HG02885 (cell line): ENCODE data around the gene LRCH3.

Experiments used
- ATAC-seq: cut with Tn5 transposase; IDR thresholded peaks from one replicate; pipeline ENCODE4 v1.9.1; 2021; ENCODE audit warnings: mild to moderate bottlenecking; ENCODE audit not compliant: unreplicated experiment, poor library complexity

Gene LRCH3

DNA sequence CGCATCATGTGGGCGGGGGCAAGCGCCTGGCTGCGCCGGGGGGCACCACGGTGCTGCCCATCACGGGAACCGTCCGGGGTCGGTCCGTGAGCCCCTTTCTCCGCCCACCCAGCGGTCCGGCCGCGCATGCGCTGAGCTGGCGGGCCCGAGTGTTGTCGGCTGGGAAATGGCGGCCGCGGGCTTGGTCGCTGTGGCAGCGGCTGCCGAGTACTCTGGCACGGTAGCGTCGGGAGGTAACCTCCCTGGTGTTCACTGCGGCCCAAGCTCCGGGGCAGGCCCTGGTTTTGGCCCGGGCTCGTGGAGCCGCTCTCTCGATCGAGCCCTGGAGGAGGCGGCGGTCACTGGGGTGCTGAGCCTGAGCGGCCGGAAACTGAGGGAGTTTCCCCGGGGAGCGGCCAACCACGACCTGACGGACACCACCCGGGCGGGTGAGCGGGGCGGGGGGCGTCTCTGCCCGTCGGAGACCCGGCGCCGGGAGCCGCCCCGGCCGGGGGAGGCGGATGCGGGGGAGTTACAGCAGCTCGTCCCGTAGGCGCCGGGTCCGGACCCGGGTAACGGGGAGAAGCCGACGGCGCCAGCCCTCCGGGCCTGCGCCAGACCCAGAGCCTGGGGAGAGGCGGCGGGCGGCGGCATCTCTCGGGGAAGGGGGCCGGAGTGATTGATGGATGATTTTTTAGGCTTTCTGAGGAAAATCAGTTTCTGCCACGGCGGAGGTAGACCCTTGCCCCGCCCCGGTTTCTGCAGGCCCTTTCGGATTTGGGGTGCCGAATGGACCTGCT is at the start of gene LRCH3:
LRCH3 (plus strand) TSS at position 142 of the 779 bp plus-strand sequence; CDS start at position 167, 25 bp downstream.
- ATAC-seq = peak; percentile 80

DNA sequence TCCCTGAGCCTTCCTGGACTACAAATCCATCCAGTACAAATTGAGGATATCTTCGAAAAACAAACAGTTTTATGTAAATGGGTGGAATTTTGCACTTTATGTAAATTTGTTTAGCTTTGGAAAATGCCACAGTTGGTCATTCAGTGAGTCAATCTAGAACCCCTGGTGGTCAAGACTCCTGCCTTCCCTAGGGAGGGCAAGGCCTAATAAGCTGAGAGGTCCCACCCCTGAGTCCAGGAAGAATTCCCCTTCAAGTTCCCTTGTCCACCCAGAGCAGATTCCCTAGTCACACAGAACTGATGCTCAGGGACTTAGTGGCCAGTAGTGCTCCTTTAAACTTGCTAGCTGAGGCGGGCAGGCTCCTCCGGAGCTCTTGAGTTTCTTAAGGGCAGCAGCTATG is 48.3 kb upstream of the LRCH3 start:
- no peak for ATAC-seq

DNA sequence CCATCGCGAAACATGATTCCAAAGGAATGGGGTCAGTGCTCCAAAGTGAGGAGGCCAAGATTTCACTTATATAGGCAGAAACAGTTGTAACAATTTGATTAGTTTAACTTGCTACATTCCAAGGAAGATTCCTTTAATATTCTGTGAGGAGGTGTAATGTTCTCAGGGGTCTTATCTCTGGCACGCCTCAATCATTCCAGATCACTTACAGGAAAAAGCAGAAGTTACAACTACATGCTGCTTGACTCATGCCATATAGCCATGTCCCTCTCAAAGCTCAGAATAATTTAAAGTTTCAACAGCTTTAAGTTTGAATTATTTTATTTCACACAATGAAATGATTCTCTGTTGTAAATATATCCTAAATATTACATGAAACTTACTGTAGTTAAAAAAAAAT is 44.8 kb upstream of the LRCH3 start:
- no peak for ATAC-seq

DNA sequence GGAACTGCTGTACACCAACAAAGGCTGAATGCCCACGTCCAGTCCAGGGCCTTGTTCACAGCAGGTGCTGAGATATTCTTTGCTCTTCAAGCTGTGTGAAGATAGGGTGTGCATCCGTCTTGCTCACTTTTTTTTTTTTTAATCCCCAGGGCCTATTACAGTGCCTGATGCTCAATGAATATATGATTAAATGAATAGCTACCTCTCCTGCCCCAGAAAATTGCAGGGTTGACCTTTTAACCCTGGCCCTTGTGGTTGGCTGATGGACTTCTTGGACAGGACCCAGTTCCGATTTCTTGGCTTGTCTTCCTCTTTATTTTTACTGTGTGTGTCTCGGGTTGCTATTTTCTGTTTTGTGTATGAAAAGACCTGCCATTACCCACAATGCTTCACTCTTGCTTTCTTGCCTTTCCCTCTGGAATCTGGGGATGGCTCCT is 44.2 kb upstream of the LRCH3 start:
- no peak for ATAC-seq

DNA sequence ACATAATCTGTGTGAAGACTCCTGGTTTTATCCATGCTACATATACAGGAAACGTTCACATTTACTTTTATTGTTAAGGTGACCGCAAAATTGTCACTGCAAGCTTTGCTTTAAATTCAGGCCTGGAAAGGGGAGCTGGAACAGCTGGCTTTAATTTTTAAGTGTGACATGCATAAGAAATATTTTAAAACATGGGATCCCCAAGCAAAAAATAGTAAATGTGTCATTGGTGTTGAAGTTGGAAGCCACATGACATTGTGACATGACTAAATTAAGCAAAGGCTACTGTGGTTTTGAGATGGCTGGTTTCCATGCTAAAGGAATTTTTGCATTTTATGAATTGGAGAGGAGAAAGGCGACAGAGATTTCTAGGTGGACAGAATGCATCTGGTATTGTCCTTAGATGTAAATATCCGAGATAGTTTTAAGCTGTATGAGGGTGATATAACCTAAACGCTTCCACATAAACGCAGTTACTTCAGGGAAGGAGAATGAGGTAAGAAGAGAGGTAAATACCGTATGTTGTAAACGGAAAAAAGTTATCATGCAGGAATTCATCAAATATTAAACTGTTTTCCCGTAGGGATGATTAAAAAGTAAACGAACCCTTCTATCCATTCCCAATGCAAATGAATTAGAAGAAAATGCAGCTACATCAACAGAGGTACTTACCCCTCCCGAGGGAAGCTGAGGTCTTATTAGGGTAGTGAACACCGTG is 42.3 kb upstream of the LRCH3 start:
- no peak for ATAC-seq

DNA sequence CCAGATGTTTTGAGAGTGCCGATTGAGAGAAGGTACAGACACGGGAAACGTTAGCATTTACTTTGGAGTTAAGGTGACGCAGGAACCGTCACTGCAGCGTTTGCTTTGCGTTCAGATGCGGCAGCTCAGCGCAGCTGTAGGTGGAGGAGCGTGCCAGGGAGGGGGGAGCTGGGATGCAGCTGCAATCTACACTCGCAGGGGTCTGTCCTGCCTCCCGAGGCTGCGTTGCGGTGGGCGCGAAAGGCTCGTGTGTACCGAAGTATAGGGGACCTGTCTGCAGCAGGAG is 41.8 kb upstream of the LRCH3 start:
- ATAC-seq = peak; percentile 27

DNA sequence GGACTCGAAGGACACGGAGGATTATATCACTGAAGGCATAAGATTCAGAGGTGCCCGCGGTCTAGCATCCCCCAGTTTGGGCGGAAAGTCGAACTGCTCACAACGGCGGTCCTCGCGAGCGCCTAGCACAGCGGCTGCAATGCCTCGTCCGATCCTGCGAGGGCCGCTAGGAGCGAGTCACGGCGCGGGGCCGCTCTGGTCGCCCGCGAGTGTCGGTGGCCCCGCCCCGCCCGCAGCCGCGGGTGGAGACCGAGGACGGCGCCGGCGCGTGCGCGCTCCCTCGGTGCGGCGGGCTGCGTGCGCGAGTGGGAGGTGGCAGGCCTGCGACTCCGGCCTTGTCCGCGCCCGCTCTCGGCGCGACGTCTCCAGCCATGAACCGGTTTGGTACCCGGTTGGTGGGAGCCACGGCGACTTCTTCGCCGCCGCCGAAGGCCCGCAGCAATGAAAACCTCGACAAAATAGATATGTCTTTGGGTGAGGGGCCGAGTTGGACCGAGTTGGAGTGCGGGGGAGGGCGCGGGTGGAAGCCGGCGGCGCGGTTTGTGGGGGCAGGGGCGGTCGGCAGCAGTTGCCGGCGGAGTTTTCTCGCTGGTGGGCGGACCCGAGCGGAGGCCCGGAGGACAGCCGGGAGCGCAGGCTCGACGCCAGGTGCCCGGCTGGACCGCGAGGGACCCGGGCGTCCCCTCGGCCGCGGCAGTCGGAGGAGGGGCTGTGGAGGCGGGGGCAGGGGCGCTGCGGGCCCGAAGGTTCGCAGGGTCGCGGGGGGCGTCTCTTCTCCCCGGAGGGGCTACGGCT is 41.3 kb upstream of the LRCH3 start, which contains the start of gene FYTTD1:
FYTTD1 (plus strand) TSS at position 283 of the 795 bp plus-strand sequence; CDS start at position 372, 89 bp downstream.
- ATAC-seq = peak; percentile 79

DNA sequence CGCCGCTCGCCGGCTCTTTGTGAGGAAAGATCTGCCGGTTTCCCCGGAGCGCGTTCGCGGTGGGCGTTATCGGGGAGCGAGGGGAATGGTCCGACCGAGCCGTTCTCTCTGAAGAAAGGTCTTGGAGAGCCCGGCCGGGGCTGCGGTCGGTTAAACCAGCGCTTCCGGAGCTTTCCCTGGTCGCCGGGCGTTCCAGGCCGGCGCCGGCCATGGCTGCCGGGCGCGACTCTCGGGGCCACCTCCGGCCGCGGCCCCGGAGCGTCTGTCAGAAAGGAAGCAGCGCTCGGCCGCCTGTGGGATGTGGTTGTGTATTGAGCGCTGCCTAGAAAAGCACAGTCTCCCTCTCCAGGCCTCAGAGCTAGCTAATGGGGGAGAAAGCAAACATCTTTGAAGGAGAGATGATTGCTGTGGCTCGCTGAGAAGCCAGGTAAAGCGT is 40.6 kb upstream of the LRCH3 start:
- ATAC-seq = peak; percentile 38

DNA sequence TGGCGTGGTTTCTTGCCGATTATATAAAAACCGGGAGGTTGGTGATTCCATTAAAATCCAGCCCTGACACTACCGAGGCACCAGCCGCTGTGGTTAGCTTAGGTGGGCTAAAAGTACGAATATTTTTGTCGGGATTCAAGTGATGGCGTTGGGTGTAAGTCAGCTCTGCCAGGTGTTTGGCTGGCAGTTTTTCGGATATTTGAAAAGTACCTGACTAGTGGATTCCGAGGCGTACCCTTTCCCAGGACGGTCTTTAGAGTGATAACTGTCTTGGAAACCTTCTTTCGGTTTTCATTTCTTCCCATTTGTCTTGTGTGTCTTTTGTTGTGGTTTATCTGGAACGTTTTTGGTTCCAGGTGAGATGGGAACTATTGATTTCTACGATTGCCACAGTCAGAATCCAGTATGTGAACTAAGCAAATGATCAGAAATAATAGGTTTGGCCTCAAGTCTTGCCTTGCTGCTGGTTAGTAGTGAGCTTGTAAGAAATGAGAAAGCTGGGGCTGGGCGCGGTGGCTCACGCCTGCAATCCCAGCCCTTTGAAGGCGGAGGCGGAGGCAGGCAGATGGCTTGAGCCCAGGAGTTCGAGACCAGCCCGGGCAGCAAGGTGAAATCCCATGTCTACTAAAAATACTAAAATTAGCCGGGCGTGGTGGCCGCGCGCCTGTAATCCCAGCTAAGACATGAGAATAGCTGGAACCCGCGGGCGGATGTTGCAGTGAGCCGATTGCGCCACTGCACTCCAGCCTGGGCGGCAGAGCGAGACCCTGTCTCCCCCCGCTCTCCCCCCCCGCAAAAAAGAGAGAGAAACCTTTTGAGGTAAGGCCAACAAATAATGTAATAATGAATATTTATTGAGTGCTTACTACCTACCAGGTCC is 40.0 kb upstream of the LRCH3 start:
- no peak for ATAC-seq

DNA sequence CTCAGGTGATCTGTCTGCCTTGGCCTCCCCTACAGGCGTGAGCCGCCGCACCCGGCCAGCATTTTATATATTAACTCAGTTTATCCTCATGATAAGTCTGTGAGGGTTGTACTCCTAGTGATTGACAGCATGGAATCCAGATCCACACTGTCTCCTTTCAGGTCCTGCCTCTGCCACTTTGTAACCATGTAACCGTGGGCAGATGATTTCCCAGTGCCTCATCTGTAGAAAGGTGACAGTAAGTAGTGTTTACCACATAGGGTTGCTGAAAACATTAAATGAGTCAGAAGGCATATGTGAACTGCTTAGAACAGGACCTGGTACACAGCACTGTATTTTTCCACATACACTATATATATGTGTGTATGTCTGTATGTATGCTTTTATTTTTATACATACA is 38.9 kb upstream of the LRCH3 start:
- no peak for ATAC-seq

DNA sequence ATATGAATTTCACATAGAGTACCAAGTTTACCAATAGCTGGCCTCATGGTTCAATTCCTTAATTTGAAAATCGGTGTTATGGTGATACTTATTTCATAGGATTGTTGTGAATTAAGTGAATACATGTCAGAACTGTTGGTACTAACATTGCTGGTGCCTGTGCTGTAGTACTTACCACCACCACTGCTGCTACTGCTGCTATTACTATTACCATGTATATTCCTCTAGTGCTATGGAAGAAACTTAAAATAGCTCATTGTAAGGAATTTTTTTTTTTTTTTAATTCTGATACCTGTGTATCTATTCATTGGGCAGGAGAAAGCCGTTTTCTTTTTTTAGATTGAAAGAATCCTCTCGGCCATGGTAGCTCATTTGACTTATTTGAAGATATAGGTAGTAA is 37.8 kb upstream of the LRCH3 start:
- ATAC-seq = no peak

DNA sequence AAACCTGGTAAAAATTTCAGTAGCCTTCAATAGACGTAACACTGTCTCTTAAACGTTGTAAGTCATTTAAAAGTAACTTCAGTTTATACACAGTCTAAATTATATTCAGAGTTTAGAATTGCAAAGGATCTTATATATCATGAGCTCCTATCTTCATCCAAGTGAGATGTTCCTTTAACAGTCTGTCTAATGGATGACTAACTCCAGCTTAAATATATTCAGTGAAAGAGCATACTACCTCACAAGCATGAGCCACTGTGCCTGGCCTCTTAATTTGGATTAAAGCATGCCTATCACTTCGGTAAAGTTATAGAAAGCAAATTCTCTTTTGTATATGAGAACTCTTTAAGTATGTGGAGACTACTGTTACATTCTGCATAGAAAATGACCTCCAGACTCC is 34.4 kb upstream of the LRCH3 start:
- no peak for ATAC-seq

DNA sequence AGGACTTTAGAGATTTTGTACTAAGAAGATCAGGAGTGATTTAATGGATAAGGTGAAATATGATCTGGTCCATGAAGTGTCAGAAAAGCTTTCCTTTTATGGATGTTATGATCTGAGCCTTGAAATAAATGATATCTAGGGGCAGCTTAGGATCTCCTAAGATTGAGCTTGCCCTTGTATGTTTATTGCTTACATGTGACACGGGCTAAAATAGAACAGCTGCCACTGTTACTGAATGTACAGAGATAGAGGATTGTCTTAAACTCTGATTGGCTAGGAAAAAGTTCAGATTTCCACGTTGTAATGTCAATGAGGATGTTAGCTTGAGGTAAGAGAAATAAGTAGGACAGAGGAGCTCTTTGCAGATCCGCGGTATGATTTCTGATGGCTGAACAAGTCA is 32.5 kb upstream of the LRCH3 start:
- no peak for ATAC-seq

DNA sequence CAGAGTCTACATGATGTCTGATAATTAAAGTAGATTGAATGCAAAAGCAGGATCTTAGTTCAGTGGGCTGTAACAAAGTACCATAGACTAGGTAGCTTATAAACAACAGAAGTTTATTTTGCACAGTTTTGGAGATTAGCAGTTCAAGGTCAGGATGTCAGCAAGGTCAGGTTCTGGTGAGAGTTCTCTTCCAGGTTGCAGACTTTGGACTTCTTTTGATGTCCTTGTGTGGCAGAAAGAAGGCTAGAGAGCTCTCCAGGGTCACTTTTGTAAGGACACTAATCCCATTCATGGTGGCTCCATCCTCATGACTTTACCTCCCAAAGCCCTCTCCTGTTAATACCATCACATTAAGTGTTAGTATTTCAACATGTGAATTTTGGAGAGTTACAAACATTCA is 29.3 kb upstream of the LRCH3 start:
- ATAC-seq = no peak

DNA sequence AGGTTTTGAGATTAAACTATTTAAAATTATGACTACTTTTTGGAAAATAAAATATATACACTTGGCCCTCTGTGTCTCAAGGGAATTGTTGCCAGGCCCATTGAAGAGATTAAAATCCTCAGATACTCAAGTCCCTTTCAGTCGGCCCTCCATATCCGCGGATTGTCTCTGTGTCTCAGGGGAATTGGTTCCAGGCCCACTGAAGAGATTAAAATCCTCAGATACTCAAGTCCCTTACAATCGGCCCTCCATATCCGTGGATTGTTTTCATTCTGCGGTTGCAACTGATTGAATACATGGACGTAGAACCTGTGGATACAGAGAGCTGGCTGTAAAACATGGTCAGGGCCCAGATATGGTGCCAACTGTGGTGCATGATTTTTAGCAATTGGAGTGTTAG is 15.7 kb upstream of the LRCH3 start:
- ATAC-seq = no peak

DNA sequence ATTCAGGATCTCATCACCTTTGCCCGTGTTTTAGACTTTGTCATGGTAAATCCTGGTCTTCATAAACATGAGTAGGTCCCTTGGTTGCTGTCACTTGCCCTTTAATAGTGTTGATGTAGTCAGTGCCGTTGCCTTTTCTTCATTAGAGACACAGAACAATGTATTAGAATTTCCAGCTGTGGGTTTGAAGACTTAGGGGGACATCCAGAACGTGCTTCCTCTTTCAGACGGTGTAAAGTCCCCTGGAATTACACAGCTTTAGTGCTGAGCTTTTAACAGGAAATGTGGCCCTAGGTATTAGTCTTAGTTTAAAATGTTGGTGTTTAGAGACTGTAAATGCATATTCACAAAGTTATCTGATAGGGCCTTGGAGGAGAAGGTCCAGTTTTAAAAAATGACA is 8.8 kb upstream of the LRCH3 start:
- ATAC-seq = no peak

DNA sequence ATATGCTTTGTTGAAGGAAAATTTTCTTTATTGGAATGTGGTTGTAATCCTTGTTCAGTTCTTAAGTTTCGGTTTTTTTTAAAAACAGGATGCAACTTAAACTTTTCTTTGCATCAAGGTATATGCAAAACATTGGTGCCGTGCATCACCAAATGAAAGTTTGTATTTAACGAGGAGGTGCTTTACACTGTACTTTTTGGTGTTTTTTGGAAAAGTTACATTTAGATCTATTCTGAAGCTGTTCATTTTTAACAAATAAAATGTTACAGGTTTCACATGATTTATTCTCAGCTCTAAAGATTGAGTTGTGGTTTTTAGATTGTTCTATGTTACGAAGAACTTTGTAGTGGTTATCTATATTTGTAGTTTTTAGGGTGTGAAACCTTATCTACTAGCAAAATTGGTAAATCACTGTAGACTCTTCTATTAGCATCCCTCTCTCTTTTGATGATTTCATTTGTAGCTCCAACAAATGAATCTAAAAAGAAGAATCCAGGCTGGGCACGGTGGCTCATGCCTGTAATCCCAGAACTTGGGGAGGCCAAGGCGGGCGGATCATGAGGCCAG is 7.0 kb upstream of the LRCH3 start:
- ATAC-seq = no peak

DNA sequence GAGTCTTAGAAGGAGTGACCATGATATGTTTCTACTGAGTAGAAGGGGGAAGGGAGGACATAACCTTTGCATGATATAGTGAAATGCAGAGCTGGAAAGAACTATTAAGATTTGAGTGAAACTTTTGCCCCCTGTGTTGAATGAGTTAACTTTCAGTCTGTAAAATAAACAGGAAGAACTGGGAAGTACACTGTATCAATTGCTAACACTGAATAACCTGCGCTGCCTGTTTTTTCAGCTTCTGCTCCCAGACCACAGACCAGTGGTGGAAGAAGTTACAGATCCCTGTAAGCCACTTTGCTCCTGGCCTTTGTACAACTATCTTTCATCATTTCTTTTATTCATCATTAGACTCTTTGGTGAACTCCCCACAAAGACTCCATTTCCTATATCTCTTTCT is 3.6 kb upstream of the LRCH3 start:
- no peak for ATAC-seq

DNA sequence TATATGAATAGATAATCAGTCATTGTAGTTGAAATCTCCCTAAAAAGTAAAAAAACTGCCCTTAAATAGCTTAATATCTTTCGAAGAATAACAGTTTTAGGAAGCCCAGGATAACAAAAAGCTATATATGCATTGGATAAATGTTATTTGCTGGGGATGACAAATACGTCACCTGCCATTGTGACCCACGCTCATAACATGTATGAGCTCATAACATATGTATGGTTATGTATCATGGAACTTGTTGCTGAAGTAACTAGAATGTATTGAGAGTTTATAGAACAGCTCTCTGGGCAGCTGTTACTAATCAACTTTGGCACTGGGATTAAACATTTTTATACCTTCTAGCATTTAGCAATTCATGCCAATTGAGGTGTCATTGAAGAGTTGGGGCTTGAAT is 1.7 kb upstream of the LRCH3 start:
- ATAC-seq = no peak

DNA sequence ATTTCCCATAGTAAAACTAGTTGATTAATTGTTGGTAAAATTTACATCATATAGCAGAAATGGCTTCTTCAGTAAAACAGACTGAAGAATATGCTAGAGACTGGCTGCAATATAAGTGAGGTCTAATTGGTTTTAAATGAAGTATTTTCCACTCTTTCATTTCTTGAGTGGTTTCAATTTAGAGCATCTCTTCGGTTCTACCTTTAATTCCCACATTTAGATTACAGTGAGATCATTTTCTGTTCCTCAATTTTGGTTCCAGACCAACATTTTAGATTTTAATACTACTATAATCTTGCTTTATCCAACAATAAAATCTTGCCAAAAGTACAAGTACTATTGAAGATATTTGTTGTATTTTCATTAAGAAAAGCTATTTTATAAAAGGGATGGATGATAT is 1.0 kb upstream of the LRCH3 start:
- ATAC-seq = no peak
